GM23338 (cell line): ENCODE results near the gene KDM7A.

Experiments
- CTCF ChIP-seq, 2 experiments: fragments of 200-600 bp in 1 of 2; sonication (generic) in 1 of 2; conservative IDR thresholded peaks; 2 replicates each; pipeline versions ENCODE4 v1.5.1 to v1.6.1; 2016 to 2017; ENCODE audit warnings: antibody characterized with exemption in 2 of 2, low read depth in 2 of 2, mild to moderate bottlenecking in 2 of 2, moderate library complexity in 1 of 2
- EZH2 ChIP-seq: fragments of 200-600 bp; sonication (generic); IDR thresholded peaks from one replicate; pipeline ENCODE4 v1.8.0; 2017; ENCODE audit warnings: antibody characterized with exemption, mild to moderate bottlenecking, low read depth; ENCODE audit not compliant: unreplicated experiment
- EZH2phosphoT487 ChIP-seq: fragments of 200-600 bp; sonication (generic); IDR thresholded peaks from one replicate; pipeline ENCODE4 v1.8.1; 2018; ENCODE audit warnings: antibody characterized with exemption; ENCODE audit not compliant: unreplicated experiment
- POLR2AphosphoS5 ChIP-seq: IDR thresholded peaks from 2 replicates; pipeline ENCODE4 v1.6.1; 2016; ENCODE audit warnings: antibody characterized with exemption, low read depth

GRCh38 chr7:140061607-140061930 lies 115.2 kb downstream of the KDM7A start:
- TF ChIP-seq EZH2 (no peak), CTCF (conservative IDR thresholded peaks at IDR 0.05; ENCODE audit: low read depth in 2 of 2) (no peak), POLR2AphosphoS5 (no peak), EZH2phosphoT487 (no peak)
